ENCODE measurements around the gene HNRNPM.

GRCh38 chr19:8532225-8532624 is 87.5 kb downstream of the HNRNPM start:
- no peak for TF ChIP-seq CTCF (conservative IDR thresholded peaks at IDR 0.05)
- no peak for TF ChIP-seq ZFX (IDR thresholded peaks at IDR 0.05)

Data from C4-2B (cell line).